NT2/D1 (cell line): ENCODE results near the gene CEP170.
"Not testable (repeated sequence)": the region's sequence is repeated elsewhere in the genome, so short reads cannot be mapped to it uniquely, and the experiment has no call there.

ENCODE experiments used
- SUZ12 ChIP-seq: IDR thresholded peaks from 2 replicates; pipeline ENCODE4 v1.6.1; 2011; ENCODE audit not compliant: insufficient read length, insufficient read depth; ENCODE audit errors: extremely low read depth
- YY1 ChIP-seq: IDR thresholded peaks from 2 replicates; pipeline ENCODE4 v1.6.1; 2011; ENCODE audit not compliant: insufficient read length, insufficient read depth
- ZNF274 ChIP-seq: IDR thresholded peaks from 2 replicates; pipeline ENCODE4 v1.6.1; 2011; ENCODE audit warnings: mild to moderate bottlenecking, low read depth, low read length

- not testable (repeated sequence) for TF ChIP-seq YY1, ZNF274, SUZ12
Measured at GRCh38 chr1:243193330-243193729, 61.8 kb downstream of the CEP170 start.
